Activated naive CD8-positive, alpha-beta T cell treated with anti-CD3 and anti-CD28 coated beads, Interleukin-2, amount 50 U/mL, for 16 hours (primary cell): ENCODE results near the gene TK2.
"Not testable (repeated sequence)": the region's sequence is repeated elsewhere in the genome, so short reads cannot be mapped to it uniquely, and the experiment has no call there.

ENCODE experiments used
- DNase-seq: peaks from one replicate; pipeline ENCODE4 v3.0.0-alpha.2; 2020; ENCODE audit warnings: low read depth, low spot score

Gene TK2

GRCh38 chr16:66520406-66521170 is 29.3 kb downstream of the TK2 start:
- DNase-seq = no peak

- DNase-seq = no peak
Observed at GRCh38 chr16:66519482-66520373, 30.2 kb downstream of the TK2 start.

DNA sequence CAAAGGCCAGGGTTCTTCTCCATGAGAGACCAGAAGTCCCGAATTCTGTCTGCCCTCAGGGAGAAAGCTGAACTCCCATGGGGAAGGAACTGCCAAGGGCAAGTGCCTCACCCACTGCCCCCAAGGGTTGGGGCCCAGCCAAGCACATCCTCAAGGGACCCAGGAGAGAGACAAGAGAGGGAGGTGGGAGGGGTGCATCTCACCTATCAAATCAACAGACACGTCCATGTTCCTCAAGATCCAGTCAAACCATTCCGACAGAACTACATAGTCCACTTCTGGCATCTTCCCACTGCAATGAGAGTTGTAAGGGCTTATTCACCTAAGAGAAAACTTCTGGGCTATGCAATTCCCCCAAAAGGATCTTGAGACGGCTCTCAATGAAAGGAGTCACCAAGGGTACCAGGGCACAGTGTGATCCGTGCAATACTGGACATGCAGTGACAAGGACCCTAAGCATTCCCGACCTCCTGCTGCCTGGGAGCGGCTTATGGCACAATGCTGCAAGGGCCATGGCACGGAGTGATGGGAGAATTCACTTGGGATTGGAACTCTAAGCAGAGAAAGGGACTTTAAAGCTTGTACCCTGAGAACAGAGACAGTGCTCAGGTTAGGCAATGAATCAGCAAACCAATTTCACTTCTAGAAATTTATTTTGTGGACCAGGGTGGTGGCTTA is 32.2 kb downstream of the TK2 start:
- no peak for DNase-seq

DNA sequence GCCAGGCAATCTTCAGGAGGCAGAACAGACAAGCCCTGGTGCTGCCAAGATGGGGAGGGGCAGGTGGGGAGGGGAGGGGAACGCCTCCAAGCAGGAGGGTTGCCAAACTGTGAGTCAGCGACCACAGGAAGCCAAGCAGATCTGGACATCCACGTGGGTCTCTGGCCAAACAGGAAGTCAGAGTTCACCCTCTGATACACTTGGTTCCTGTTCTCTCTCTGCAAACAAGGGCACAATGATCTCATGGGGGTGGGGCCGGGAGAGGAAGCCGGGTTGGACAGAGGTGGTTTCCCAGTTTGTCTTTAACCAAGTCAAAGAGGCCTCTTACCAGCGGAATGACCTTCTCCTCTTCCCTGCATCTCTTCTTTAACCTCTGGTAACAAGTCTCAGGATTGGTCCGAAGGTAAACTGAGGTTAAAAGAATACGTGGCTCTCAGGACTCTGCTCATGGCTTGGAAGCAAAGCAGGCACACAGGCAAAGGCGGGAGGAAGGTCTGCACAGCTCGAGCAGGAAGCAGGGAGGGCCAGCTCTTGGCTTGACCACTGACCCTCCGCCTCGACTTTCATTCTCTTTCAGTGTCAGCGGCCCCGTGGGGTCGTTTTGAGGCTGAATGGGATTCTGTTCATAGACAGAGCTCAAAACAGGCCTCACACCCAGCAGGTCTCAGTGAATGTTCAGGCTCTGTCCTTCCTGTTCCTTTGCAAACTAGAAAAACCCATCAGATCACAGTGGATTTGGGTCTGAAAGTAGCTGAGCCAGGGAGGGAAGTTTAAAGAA is 32.9 kb downstream of the TK2 start:
- DNase-seq = peak; percentile 5

- no peak for DNase-seq
Observed at GRCh38 chr16:66516509-66516807, 33.5 kb downstream of the TK2 start.

DNA sequence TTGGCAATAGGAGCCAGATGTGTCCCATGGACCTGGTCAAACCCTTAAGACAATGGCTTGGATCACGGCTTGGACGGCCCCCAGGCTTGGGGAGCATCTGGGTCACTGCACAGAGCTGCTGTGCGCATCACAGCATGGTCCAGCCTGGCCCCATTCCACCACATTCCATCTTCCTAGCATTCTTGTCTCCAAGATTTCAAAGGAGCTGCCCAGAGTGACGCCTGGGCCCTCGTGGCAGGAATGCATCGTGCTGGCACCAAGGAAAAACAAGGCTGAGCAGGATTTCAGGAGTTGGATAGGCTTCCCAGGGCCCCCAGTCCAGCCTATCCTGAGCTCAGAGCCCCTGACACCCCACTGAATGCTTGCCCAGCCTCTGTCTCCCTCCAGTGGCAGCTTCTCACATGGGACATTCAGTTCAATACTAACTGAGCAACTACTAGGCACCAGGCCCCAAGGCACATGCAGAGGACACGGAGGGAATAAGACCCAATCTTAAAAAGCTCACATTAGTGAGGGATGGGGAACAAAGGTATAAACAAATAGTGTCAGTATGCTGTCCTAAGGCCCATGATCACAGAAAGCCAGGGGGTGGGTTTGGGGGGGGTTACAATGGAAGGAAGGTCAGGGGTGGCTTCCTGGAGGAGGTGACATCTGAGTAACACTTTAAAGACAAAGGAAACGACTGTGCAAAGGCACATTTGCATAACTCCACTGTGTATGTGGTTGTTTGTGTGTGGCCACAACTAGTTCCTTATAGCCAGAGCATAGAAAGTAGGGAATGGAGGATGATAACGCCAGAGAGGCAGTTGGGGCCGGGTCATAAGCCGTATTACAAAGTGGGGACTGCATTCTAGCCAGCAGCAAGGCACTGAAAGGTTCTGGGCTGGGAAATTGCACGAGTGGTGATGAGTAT is 34.1 kb downstream of the TK2 start:
- DNase-seq = no peak

- not testable (repeated sequence) for DNase-seq
Observed at GRCh38 chr16:66514980-66515595, 34.8 kb downstream of the TK2 start.

DNA sequence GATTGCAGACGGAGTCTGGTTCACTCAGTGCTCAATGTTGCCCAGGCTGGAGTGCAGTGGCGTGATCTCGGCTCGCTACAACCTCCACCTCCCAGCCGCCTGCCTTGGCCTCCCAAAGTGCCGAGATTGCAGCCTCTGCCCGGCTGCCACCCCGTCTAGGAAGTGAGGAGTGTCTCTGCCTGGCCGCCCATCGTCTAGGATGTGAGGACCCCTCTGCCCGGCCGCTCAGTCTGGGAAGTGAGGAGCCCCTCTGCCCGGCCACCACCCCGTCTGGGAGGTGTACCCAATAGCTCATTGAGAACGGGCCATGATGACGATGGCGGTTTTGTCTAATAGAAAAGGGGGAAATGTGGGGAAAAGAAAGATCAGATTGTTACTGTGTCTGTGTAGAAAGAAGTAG is 35.5 kb downstream of the TK2 start:
- DNase-seq = not testable (repeated sequence)

- no peak for DNase-seq
Observed at GRCh38 chr16:66513111-66513723, 36.7 kb downstream of the TK2 start.

- no peak for DNase-seq
Observed at GRCh38 chr16:66512272-66513110, 37.4 kb downstream of the TK2 start.

DNA sequence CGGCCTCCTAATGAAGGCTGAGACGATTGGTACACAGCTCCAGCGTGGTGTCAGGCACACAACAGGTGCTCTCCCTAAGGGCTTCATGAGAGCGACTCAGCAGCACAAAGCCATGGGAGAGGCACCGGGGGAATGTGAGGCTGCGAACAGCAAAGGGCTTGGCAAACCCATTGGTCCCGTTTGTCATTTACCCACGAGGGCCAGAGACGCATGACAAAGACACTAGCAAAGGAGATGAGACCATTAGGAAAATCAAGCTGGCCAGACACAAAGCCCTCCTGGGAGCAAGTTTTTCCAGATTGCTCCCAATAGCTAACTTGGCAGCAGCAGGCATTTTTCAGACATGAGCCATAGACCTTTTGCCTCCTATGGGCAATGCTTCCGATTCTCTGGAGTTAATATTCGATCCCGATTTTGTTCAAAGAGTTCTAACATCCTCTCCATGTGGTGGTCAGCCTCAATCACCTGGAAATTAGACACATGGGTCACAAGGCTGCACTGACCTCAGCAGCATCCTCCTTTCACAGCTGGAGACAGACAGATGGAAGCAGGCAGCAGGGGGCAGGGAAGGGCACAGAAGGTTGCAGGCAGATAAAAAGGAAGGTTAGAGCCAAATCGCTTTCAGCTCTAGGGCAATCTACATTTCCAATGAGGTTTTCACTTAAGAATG is 38.2 kb downstream of the TK2 start:
- DNase-seq = no peak

- DNase-seq = no peak
Observed at GRCh38 chr16:66510711-66511601, 39.0 kb downstream of the TK2 start.

- DNase-seq = no peak
Observed at GRCh38 chr16:66510298-66510697, 39.6 kb downstream of the TK2 start.

- DNase-seq = no peak
Observed at GRCh38 chr16:66509576-66509975, 40.3 kb downstream of the TK2 start.

DNA sequence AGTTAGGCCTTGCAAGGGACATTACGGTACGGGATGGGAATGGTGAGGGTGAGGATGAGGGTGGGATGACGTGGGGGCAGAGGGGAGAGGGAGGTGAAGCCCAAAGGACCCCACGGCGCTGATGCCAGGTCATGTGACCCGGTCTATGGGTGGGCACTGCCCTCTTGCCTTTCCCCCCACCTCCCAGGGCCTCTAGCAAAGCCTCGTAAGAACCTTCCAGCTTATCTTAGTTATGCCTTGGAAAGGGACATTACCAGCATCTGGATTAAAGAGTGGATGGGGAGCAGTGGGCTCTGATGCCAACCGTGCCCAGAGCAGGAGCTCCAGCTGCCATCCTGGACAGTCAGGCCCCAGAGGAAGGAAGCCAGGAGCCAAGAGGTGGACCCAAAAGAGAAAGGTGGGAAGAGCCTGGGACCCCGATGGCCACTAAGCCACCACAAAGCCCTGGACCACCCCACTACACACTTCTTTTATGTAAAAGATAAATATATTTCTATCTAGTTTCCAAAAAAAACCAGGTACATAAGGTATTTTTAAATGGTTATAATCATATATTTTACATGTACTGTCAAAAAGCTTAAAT is 40.9 kb downstream of the TK2 start:
- DNase-seq = no peak

GRCh38 chr16:66508248-66508913 is 41.5 kb downstream of the TK2 start:
- no peak for DNase-seq
